HG02938 (cell line): ENCODE data around the gene PBX3.

ENCODE experiments used
- ATAC-seq: cut with Tn5 transposase; IDR thresholded peaks from one replicate; pipeline ENCODE4 v1.9.1; 2021; ENCODE audit warnings: mild to moderate bottlenecking, moderate library complexity; ENCODE audit not compliant: unreplicated experiment

PBX3 gene

DNA sequence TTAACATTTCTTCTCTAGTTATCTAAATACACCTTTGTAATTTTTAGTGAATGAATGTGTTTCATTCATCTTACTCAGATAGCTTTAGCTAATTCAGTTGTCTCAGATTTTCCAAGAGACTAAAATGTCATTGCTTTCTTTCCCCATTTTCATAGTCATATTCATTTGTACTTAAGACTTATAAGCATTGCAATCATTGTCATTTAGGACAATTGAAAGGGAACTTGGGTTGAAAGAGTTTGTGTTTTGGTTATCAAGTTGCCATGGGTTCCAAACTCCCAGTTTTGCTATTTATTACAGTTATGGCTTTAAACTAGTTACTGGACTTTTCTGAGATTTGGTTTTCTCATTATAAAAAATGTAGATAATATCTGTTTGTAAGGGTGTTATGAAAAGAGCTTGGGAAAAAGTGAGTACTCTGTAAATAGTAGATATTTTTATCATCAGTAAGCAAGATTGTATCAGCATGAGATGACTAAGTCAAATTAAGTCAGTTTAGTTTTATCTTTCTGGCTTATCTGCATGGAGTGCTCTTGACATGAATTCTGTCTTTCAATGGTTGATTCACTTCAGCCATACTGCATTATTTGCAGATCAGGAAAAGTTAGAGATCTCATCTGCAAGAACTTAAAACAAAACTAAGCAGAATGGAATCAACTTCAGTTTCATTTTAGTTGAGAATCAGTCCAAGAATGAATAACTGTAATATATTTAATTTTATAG is 107.5 kb downstream of the PBX3 start:
- no peak for ATAC-seq

DNA sequence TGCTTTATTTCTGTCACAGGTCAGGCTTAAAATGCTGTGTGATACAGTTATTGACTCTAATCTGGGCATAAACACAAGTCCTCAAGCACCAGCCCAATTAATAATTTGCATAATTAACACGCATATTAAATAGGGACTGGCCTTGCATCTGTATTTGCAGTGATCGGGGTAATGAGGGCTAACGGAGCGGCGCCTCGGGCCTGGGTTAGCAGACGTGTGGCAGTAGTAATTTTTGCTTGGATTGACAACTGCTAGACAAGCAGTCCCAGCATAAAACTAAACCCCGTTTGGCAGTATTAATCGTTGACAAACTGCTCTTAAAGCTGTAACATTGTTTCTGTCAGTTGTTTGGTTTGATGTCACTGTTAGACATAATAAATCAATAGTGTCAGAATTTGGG is 109.2 kb downstream of the PBX3 start:
- no peak for ATAC-seq

DNA sequence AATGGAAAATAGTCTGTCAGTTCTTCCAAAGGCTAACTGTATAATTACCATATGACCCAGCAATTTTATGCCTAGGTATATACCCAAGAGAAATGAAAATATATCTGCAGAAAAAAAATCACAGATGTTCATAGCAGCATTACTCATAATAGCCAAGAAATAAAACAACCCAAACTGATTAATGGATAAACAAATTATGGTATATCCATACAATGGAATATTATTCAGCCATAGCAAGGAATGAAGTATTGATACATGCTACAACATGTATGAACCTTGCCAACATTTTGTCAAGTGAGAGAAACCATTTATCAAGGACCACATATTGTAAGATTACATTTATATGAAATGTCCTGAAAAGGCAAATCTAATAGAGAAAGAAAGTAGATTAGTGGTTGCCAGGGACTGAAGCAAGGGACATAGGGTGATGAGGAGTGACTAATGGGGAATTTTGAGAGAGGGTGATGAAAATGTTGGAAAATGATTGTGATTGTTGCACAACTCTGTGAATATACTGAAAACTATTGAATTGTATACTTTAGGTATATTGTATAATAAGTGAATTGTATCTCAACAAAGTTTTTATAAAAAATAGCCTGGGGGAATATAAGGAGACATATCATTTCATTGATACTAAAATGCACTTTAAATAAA is 114.4 kb downstream of the PBX3 start:
- no peak for ATAC-seq

DNA sequence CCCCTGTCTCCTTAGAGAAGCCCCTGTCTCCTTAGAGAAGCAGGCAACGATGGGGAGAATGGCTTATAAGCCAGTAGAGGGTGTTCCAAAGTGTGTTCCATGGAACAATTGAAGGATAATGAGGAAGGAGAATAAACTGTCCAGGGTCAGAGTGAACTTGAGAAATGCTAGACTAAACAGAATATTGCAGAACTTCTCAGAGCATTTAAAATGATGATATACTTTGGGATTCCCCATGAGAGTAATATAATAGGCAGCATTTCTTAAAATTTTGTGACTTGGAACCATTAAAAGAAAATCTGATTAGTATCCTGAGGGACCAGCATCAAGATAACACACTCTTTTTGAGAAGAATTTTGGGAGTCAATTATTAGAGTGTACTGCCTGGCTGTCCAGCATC is 116.8 kb downstream of the PBX3 start:
- no peak for ATAC-seq

DNA sequence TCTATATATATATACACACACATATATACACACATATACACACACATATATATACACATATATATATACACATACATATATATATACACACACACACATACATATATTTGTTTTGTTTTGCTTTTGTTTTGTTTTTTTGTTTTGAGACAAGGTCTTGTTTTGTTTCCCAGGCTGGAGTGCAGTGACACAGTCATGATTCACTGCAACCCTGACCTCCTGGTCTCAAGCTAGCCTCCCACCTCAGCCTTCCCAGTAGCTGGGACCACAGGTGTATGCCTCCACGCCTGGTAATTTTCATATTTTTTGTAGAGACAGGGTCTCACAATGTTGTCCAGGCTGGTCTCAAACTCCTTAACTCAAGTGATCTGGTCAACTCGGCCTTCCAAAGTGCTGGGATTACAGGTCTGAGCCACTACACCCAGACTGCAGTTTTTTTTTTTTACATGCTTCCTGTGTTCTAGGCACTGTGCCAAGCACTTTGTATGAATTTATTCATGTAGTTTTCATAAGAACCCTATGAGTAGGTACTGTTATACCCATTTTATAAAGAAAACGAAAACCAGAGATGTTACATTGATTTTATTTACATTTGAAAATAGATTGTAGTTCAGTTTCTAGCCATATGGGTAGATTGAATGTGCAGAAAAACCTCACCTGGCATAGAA is 120.7 kb downstream of the PBX3 start:
- no peak for ATAC-seq

DNA sequence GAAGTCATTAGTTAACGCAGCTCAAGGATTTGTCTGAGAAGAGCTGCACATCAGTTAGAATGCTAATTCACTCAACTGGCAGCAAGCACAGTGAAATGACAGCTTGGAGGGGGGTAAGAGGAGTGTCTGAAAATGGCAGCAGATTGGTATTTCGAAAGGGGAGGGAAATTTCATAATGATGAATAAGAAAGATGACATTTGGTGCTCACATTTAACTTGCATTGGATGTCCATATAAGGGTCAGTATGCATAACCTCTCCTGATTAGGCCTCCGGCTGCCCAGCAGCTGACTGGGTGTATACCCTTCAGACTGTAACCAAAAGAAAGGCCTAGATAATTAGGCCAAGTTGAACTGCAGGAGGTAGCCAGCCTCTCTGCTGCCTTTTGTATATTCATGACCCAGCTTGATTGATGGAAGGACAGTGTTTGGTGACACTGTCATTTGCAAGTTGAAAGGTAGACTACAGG is 131.0 kb downstream of the PBX3 start:
- no peak for ATAC-seq

DNA sequence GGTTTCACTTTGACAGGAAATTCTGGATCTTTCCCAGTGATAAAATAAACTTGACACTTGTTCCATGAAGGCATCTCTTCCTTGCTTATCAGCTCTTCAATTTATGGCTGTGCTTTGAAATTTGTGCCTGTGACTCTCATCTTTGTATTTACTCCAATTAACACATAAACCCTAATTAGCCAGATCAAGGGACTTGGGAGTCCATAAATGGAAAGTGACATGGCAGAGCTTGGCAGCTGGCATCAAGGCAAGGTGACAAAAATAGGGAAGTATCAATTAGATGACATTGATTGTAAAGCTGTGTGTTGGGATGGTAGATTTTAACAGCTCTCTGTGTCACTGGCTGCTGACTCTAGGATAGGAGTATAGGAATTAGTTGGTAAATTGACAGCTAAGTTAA is 133.9 kb downstream of the PBX3 start:
- ATAC-seq: no peak

DNA sequence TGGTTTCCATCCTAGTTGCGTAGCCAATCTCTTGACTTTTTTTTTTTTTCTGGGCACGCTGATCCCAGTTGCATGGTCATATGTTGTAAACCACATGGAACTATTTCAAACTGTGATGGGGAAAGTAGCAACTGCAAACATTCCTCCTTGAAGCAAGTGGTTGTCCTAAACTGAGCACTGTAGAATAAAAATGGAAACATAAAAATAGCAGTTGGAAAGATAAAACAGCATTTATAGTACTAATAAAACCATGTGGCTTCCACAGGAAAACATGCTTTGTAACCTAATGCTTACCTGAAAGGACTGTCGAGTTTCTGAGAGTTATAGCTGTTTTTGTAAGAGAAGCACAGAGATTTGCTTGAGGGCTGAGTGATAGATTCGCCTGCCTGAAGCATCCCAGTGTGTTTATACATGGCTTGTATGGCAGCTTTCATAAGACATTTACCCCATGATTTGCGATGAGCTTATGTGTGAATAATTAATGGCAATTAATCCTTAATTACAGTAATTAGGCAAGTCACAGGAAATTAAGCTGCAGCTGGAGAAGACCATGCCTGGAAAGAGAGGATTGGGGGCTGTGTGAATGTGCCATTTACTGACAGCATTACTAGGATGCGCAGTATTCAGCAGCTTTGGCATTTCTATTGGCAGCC is 136.5 kb downstream of the PBX3 start:
- ATAC-seq: no peak

DNA sequence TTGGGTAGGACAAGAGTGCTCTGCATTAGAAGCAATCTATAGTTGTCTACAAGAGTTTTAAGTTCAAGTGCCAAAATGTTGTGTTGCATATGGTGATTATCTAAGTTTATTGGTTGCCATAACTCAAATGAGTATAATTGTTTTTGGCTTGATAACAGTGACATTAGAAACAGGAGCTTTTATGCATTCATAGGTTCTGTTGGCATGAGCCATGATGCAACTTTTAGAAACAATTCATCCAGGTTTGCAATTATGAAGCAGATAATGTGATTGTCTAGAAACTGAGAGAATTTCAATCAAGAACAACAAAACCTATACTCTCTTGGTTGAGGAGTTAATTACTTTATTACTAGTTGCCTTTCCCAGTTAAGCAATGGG is 137.0 kb downstream of the PBX3 start:
- no peak for ATAC-seq

DNA sequence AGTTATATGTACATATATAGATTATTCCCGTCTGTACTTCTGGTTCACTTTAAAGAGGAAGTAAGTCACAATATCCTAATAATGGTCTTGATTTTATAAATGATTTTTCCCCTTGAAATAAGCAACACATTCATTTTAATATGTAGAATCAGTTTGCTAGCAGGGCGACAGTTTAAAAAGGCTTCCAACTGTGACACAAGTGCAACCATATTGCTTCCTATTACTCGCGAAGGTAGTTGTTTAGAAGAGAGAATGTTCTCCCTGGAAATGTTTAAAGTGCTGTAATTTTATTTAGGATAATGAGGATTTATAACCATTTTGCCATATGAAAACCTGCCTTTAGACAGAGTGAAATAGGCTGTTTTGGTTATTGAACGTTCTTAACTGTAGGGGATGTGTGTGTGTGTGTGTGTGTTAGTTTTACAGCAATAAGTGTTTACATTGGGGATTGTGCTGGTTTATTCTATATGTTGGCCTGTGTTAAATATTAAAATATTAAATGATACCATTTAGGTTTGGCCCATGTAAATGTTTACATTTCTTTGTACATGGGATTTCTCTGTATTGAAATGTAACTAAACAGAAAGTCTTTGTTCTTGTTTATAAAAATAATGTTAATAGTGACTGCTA is 138.3 kb downstream of the PBX3 start:
- no peak for ATAC-seq

DNA sequence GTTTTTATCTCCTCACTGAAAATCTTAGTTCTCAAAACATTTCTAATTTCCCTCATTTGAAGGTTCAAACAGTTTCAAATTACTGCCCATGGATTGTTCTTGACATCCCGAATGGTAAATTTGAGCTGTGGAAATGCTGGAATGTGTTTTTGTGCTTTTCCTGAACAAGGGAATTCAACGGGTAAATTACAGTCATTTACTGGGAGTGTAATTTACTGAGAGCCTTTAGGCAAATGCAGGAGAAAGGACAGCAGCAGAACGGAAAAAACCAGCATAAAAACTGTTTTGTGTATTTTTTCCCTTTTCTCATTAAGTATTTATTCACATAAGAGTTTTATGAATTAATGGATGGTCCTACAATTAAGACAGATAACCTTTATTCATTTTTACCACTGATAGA is 139.2 kb downstream of the PBX3 start:
- ATAC-seq: no peak

DNA sequence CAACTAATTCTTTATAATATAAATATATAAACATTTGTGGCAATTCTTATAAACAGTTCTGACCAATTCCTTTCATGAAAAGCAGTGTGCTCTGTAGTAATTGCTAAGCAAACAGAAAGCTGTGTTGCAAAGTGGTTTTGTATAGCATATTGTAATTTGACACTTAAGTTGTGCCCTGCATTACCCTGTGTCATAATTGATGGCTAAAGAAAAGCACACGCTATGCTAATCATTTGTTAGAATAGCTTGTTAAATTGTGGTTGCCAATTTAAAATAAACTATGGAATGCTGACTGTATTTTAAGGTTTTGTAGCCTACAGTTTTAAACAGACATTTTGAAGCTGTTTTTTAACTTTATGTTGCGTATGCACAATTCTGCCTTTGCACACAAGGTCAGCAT is 140.0 kb downstream of the PBX3 start:
- no peak for ATAC-seq

DNA sequence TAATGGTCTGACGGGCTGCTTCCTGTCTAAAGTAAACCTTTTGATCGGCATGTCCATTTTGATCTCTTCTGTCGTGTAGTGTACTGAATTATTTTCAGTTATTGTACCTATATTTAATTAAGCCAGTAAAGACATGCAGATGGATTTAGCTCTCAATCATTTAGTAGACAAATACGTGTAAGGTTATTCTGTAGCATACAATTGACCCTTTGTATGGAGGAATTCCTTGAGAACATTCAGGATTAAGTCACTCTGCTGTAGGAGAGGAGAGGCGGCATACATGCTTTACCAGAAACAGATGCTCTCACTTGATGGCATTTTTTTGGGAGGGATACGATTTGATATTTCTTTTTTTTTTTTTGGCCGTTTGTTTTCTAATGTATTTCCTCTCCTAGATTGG is 141.0 kb downstream of the PBX3 start:
- no peak for ATAC-seq

DNA sequence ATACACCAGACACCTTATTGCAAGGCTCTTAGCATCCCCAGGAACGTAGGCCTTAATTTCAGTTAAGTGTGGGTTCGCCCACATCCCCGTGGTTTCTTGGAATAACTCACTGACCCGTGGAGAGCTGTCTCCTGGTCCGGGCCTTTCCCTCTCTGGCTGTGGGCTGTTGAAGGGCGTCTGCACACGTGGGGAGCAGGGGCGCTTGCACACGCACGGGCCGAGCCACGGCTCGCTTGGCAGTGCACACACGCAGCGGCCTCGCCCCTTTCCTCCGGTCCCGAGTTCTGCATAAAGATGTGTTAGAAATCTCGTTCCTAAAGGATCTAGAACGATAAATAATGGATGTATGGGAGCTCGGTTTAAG is 141.9 kb downstream of the PBX3 start:
- no peak for ATAC-seq

DNA sequence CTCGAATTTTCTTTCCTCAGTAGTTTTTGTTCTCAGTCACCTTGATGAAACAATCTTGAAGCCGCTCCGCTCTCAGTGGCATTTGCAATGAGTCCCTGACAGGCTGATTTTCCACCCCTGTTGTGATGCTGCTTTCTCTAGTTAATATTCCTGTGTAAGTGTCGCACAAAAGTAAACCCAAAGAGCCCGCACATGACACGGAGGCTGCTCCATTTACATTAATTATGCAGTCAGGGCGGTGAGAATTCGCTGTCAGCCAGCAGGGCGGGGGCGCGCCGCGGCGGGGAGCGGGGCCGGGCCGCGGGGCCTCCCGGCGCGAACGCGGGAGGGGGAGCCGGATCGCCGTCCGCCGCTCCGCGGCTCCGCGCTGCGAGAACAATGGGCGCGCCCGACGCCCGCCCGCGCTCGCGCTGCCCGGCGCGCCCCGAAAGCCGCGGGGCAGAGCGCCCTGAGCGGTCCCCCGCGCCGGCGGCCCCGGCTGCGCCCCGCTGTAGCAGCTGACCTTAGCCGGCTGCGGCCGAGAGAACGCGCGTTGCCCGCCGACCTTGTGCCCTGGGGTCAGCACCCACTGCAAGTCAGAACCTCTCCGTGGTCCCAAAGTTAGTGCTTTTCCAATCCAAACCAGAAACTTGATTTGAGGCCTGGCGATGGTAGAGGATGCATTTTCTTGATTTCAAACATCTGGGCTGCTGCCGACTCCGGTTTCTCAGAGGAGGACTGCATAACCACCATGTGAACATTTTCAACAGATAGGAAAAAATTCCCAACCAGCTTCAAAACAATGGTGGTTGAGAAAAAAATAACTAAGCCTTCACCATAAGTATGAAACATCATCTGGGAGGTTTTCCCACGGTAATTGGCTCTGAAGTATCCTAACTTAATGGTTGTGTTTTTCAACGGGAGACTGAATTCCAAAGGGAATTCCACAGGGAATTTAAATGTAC is 142.6 kb downstream of the PBX3 start:
- ATAC-seq: no peak

DNA sequence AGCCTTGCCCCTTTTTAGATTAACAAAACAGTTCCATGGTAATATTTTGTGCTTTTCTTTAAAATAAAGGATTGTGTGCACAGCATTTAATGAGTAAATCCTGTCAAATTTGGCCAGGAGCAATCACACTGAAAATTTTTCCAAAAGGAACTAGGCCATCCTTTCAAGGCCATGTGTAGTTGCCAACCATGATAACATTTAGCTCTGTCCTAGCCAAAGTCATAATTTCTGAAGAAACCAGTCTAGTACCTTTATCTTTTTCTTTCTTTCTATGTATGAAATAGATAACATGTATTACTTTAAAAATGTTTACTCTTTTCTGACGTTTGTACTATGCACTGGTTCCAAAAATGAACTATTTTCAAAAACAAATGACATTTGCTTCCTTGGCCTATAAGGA is 143.7 kb downstream of the PBX3 start:
- ATAC-seq: no peak

DNA sequence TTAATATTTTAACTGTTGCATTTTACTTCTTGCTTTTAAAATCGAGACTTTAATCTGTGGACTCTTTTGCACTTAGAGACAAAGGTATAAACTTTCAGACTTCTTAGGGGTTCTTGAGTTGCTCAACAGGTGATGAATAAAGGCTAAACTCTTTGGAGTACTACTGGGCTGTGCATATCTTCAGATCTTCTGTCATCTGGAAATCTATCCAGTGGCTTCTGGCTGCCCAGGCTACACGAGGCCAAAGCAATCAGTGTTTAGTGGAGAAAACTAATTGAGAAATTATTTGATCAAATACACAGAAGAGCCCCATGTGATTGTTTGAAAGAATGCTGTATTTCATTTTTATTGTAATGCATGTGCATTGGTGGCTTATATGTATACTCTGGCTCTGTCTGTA is 146.1 kb downstream of the PBX3 start:
- no peak for ATAC-seq

DNA sequence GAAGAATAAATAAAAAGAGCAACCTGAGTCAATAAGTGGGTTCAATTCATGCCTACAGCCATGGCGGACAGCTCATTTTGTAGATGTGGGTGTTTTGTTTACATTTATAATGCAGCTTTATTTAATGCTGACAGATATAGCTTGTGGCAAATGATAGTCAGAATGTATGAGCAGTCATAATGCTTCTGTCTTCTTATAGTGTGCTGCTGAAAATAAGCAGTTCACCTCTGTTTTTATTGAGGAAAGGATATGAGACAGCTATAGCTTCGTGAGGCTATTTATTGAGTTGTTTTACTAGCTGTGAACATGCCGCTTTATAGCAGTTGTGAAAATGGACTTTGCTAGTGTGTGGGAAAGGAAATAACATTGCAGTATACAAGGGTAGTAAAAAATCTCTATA is 147.4 kb downstream of the PBX3 start:
- no peak for ATAC-seq

DNA sequence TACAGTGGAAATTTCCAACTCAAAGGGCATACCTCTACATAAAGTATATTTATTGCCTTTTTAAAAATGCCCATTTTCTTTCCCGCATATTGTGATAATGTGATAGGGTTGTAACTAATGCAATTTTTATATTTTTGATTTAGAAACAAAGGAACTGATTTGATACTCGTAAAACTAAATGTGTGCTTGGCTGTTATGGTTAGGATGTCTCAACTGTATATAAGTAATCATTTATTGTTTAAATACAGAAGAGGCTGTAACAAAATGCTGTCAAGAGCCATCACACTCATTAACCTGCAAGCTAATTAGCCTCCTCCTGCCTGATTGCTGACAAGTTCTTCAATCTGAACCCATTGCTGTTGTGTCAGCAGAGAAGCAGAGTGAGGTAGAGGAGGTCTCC is 149.2 kb downstream of the PBX3 start:
- no peak for ATAC-seq

DNA sequence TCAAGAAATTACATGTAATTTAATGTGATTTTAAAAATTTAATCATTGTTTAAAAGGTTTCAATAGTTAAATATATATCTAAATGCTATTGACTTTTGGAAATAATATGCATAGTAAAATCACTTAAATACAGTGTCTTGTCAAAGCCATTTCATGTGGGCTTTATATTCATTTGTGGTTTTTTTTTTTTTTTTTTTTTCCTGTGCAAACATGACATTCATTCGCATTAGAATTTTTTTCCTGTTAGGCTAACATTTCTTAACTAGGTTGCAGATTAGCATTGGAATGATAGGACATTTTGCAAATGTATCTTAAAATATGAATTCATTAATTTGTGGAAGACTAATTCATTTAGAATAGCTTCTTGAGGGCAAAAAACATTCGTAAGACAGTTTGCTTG is 149.8 kb downstream of the PBX3 start:
- ATAC-seq: no peak
